ENCODE data around the gene FAHD1.

- TF ChIP-seq CTCF (IDR thresholded peaks at IDR 0.05) (no peak), POLR2A (IDR thresholded peaks at IDR 0.05; ENCODE audit: low read depth) (no peak), EP300 (IDR thresholded peaks at IDR 0.05) (no peak)
Measured at GRCh38 chr16:1807626-1808025, 19.4 kb upstream of the FAHD1 start.
